ENCODE data around the gene ACAD9. TPM values are rescaled to one million over a fixed set of nuclear protein-coding genes. Genes with fewer than 3 reads are reported as not detected.

ACAD9 gene
- total and polyA plus RNA-seq, 2 of the 13 experiments (the other 11 are each of a cell fraction or from before 2014, with no cell fraction given), result 15.3 to 38.2 TPM

GRCh38 chr3:128845778-128846485 is 33.5 kb upstream of the ACAD9 start (continued):
- TF ChIP-seq ZNF567 (CRISPR knock-in tag; IDR thresholded peaks at IDR 0.05; ENCODE audit: borderline replicate concordance), result 0 out of 2 replicates have a peak, but pooled peaks have one; percentile 54
- 0 out of 2 replicates have a peak, but pooled peaks have one; percentile 8 for TF ChIP-seq ARHGAP35 (CRISPR knock-in tag; IDR thresholded peaks at IDR 0.05; ENCODE audit: borderline replicate concordance)
- TF ChIP-seq FOXO1 (CRISPR knock-in tag; IDR thresholded peaks at IDR 0.05), result no peak
- TF ChIP-seq ZNF225 (CRISPR knock-in tag; IDR thresholded peaks at IDR 0.05), result peak; percentile 55; the same call in 1 of the 2 replicates
- TF ChIP-seq ZMYM4 (CRISPR knock-in tag; IDR thresholded peaks at IDR 0.05), result peak; percentile 64; the same call in 1 of the 2 replicates
- 0 out of 2 replicates have a peak, but pooled peaks have one; percentile 52 for TF ChIP-seq ZNF557 (CRISPR knock-in tag; IDR thresholded peaks at IDR 0.05)
- TF ChIP-seq ZBTB20 (CRISPR knock-in tag; IDR thresholded peaks at IDR 0.05; ENCODE audit: borderline replicate concordance, low read depth), result peak; percentile 47; the same call in 1 of the 2 replicates
- peak; percentile 32; the same call in 1 of the 2 replicates for TF ChIP-seq PHF8 (CRISPR knock-in tag; IDR thresholded peaks at IDR 0.05)
- peak; percentile 83; the same call in 1 of the 2 replicates for TF ChIP-seq KDM3A (CRISPR knock-in tag; IDR thresholded peaks at IDR 0.05; ENCODE audit: low read depth)
- no peak for TF ChIP-seq SP1 (IDR thresholded peaks at IDR 0.05)
- peak; percentile 57; the same call in 1 of the 2 replicates for TF ChIP-seq SP1 (CRISPR knock-in tag; IDR thresholded peaks at IDR 0.05)
- TF ChIP-seq ZNF124 (CRISPR knock-in tag; IDR thresholded peaks at IDR 0.05), result 0 out of 2 replicates have a peak, but pooled peaks have one; percentile 42
- peak; percentile 23 for TF ChIP-seq TEAD3 (CRISPR knock-in tag; optimal IDR thresholded peaks at IDR 0.05; ENCODE audit: borderline replicate concordance)
- no peak; the same call in 1 of the 2 replicates for TF ChIP-seq ZBTB33 (CRISPR knock-in tag; IDR thresholded peaks at IDR 0.05)
- TF ChIP-seq ZNF776 (CRISPR knock-in tag; IDR thresholded peaks at IDR 0.05), result peak; percentile 69; the same call in 1 of the 2 replicates
- TF ChIP-seq THRA (CRISPR knock-in tag; IDR thresholded peaks at IDR 0.05; ENCODE audit: borderline replicate concordance), result peak; percentile 40; the same call in 1 of the 2 replicates
- peak; percentile 84 for TF ChIP-seq RXRA (CRISPR knock-in tag; IDR thresholded peaks at IDR 0.05)
- peak; percentile 58 for TF ChIP-seq ZFX (CRISPR knock-in tag; IDR thresholded peaks at IDR 0.05; ENCODE audit: low read depth)
- TF ChIP-seq HOXA3 (CRISPR knock-in tag; IDR thresholded peaks at IDR 0.05), result peak; percentile 52; the same call in 1 of the 2 replicates
- peak; percentile 64; the same call in 1 of the 2 replicates for TF ChIP-seq KDM2A (CRISPR knock-in tag; IDR thresholded peaks at IDR 0.05; ENCODE audit: borderline replicate concordance, low read depth)
- TF ChIP-seq ELF1 (CRISPR knock-in tag; IDR thresholded peaks at IDR 0.05), result no peak
- TF ChIP-seq HOMEZ (CRISPR knock-in tag; IDR thresholded peaks at IDR 0.05; ENCODE audit: low read depth), result 0 out of 2 replicates have a peak, but pooled peaks have one; percentile 17
- TF ChIP-seq ZFY (CRISPR knock-in tag; IDR thresholded peaks at IDR 0.05), result peak; percentile 52; the same call in 1 of the 2 replicates
- peak; percentile 49 for TF ChIP-seq STAG1 (CRISPR knock-in tag; IDR thresholded peaks at IDR 0.05)
- TF ChIP-seq HNF4A (CRISPR knock-in tag; IDR thresholded peaks at IDR 0.05), result peak; percentile 54

Measured in HepG2 (cell line).